Measurements from ENCODE around the gene PRDM5. TPM values are rescaled to one million over a fixed set of nuclear protein-coding genes. Genes with fewer than 3 reads are reported as not detected.

Gene PRDM5
- total RNA-seq, 1 experiment from 2014 or later: 5.1 TPM

GRCh38 chr4:120853161-120853935, 69.2 kb downstream of the PRDM5 start:
- Histone ChIP-seq H3K27me3 (ENCODE audit: insufficient read depth, low read length) (no peaks in the 10 kb centered on the region), H3K4me3 (replicated peaks in 1 of 2; ENCODE audit: low read depth in 1 of 2, low read length in 2 of 2) (no peak overlapping the region), H3K9me3 (ENCODE audit: control insufficient read depth in 1 of 2, insufficient read depth in 1 of 2, low read depth in 1 of 2, low read length in 2 of 2) (no peaks in the 10 kb centered on the region), H3K4me2 (ENCODE audit: low read length) (no peak overlapping the region), H3K27ac (ENCODE audit: low read depth, low read length) (no peak overlapping the region), H3K9me2 (ENCODE audit: insufficient read depth) (no peaks in the 10 kb centered on the region), H3K79me2 (ENCODE audit: insufficient read depth, low read length) (no peaks in the 10 kb centered on the region), H2AFZ (ENCODE audit: low read depth, low read length, poor library complexity, severe bottlenecking) (no peak overlapping the region), H3K4me1 (ENCODE audit: control insufficient read depth in 1 of 2, insufficient read depth in 2 of 2, low read length in 2 of 2) (peaks cover 0 to 2% of the 10 kb centered on the region in 2 experiments; a peak in 1 of 4 replicates), H3K9ac (ENCODE audit: low read length) (no peak overlapping the region), H4K20me1 (ENCODE audit: insufficient read depth) (no peaks in the 10 kb centered on the region), H3K36me3 (ENCODE audit: control insufficient read depth in 1 of 2, insufficient read depth in 2 of 2, low read length in 2 of 2) (no peaks in the 10 kb centered on the region)
- intact Hi-C loops (cut with micrococcal nuclease): no loop called here
- ChIA-PET POLR2A (no interaction called here), RAD21 (ENCODE audit: low non-redundant PET in 1 of 2, low total read pairs in 2 of 2, uncharacterized antibody in 2 of 2, unreplicated experiment in 2 of 2) (no interaction called here), CTCF (no interaction called here)
- DNase-seq (ENCODE audit: low read depth, low spot score) (no peak), ATAC-seq (no peak)
- TF ChIP-seq, protein P1, sequence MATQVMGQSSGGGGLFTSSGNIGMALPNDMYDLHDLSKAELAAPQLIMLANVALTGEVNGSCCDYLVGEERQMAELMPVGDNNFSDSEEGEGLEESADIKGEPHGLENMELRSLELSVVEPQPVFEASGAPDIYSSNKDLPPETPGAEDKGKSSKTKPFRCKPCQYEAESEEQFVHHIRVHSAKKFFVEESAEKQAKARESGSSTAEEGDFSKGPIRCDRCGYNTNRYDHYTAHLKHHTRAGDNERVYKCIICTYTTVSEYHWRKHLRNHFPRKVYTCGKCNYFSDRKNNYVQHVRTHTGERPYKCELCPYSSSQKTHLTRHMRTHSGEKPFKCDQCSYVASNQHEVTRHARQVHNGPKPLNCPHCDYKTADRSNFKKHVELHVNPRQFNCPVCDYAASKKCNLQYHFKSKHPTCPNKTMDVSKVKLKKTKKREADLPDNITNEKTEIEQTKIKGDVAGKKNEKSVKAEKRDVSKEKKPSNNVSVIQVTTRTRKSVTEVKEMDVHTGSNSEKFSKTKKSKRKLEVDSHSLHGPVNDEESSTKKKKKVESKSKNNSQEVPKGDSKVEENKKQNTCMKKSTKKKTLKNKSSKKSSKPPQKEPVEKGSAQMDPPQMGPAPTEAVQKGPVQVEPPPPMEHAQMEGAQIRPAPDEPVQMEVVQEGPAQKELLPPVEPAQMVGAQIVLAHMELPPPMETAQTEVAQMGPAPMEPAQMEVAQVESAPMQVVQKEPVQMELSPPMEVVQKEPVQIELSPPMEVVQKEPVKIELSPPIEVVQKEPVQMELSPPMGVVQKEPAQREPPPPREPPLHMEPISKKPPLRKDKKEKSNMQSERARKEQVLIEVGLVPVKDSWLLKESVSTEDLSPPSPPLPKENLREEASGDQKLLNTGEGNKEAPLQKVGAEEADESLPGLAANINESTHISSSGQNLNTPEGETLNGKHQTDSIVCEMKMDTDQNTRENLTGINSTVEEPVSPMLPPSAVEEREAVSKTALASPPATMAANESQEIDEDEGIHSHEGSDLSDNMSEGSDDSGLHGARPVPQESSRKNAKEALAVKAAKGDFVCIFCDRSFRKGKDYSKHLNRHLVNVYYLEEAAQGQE (IDR thresholded peaks at IDR 0.05; ENCODE audit: low read depth): no peak
- no peak for TF ChIP-seq JUND (IDR thresholded peaks at IDR 0.05)
- no peak for TF ChIP-seq POLR2AphosphoS5 (IDR thresholded peaks at IDR 0.05; ENCODE audit: low read depth, low read length)
- TF ChIP-seq EGR1 (IDR thresholded peaks at IDR 0.05; ENCODE audit: low read depth): no peak
- BruUV-seq (replicated peaks): no TSS peak

- POLR2A ChIA-PET: no interaction called here
- no peak for TF ChIP-seq POLR2A (IDR thresholded peaks at IDR 0.05; ENCODE audit: borderline replicate concordance, extremely low read depth, insufficient read depth, insufficient read length)
- no peak for TF ChIP-seq EZH2phosphoT487 (IDR thresholded peaks at IDR 0.05; ENCODE audit: borderline replicate concordance)
- no peak for TF ChIP-seq SRF (IDR thresholded peaks at IDR 0.05; ENCODE audit: low read depth)
- TF ChIP-seq POLR2AphosphoS5 (IDR thresholded peaks at IDR 0.05; ENCODE audit: low read depth, low read length): no peak
- TF ChIP-seq YY1 (IDR thresholded peaks at IDR 0.05; ENCODE audit: extremely low read depth, insufficient replicate concordance, low read depth, low read length): no peak
- TF ChIP-seq EZH2 (IDR thresholded peaks at IDR 0.05): no peak
- TF ChIP-seq, protein P2, sequence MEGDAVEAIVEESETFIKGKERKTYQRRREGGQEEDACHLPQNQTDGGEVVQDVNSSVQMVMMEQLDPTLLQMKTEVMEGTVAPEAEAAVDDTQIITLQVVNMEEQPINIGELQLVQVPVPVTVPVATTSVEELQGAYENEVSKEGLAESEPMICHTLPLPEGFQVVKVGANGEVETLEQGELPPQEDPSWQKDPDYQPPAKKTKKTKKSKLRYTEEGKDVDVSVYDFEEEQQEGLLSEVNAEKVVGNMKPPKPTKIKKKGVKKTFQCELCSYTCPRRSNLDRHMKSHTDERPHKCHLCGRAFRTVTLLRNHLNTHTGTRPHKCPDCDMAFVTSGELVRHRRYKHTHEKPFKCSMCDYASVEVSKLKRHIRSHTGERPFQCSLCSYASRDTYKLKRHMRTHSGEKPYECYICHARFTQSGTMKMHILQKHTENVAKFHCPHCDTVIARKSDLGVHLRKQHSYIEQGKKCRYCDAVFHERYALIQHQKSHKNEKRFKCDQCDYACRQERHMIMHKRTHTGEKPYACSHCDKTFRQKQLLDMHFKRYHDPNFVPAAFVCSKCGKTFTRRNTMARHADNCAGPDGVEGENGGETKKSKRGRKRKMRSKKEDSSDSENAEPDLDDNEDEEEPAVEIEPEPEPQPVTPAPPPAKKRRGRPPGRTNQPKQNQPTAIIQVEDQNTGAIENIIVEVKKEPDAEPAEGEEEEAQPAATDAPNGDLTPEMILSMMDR (IDR thresholded peaks at IDR 0.05 in 2 of 3, conservative IDR thresholded peaks at IDR 0.05 in 1 of 3; ENCODE audit: borderline replicate concordance in 1 of 3, insufficient read depth in 1 of 3, low read depth in 2 of 3, low read length in 2 of 3): no peak
- TF ChIP-seq TCF7L2 (IDR thresholded peaks at IDR 0.05; ENCODE audit: borderline replicate concordance, extremely low read depth, insufficient read depth, insufficient read length): no peak
- TF ChIP-seq, protein P3, sequence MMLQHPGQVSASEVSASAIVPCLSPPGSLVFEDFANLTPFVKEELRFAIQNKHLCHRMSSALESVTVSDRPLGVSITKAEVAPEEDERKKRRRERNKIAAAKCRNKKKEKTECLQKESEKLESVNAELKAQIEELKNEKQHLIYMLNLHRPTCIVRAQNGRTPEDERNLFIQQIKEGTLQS (IDR thresholded peaks at IDR 0.05): no peak
These were observed 72.4 kb downstream of the PRDM5 start for GRCh38 chr4:120850018-120850599.

More at GRCh38 chr4:120850018-120850599, 72.4 kb downstream of the PRDM5 start:
- H4K20me1 ChIP-seq (ENCODE audit: insufficient read depth): no peaks in the 10 kb centered on the region
- H3K9ac ChIP-seq (ENCODE audit: low read length): no peak overlapping the region
- no peak overlapping the region for H3K4me2 ChIP-seq (ENCODE audit: low read length)
- H3K4me1 ChIP-seq (ENCODE audit: control insufficient read depth in 1 of 2, insufficient read depth in 2 of 2, low read length in 2 of 2): no peaks in the 10 kb centered on the region
- intact Hi-C loops (cut with micrococcal nuclease): no loop called here
- CTCF ChIA-PET: no interaction called here
- no TSS peak for BruUV-seq (replicated peaks)
- no peak for ATAC-seq
- no peak overlapping the region for H3K27ac ChIP-seq (ENCODE audit: low read depth, low read length)
- H2AFZ ChIP-seq (ENCODE audit: low read depth, low read length, poor library complexity, severe bottlenecking): no peak overlapping the region
- no peaks in the 10 kb centered on the region for H3K9me3 ChIP-seq (ENCODE audit: control insufficient read depth in 1 of 2, insufficient read depth in 1 of 2, low read depth in 1 of 2, low read length in 2 of 2)
- no peaks in the 10 kb centered on the region for H3K27me3 ChIP-seq (ENCODE audit: insufficient read depth, low read length)
- H3K36me3 ChIP-seq (ENCODE audit: control insufficient read depth in 1 of 2, insufficient read depth in 2 of 2, low read length in 2 of 2): no peaks in the 10 kb centered on the region
- H3K4me3 ChIP-seq (replicated peaks in 1 of 2; ENCODE audit: low read depth in 1 of 2, low read length in 2 of 2): no peak overlapping the region
- no peak for DNase-seq (ENCODE audit: low read depth, low spot score)
- RAD21 ChIA-PET (ENCODE audit: low non-redundant PET in 1 of 2, low total read pairs in 2 of 2, uncharacterized antibody in 2 of 2, unreplicated experiment in 2 of 2): no interaction called here
- H3K9me2 ChIP-seq (ENCODE audit: insufficient read depth): no peaks in the 10 kb centered on the region
- no peaks in the 10 kb centered on the region for H3K79me2 ChIP-seq (ENCODE audit: insufficient read depth, low read length)
